Measurements from ENCODE around the gene DNASE1. TPM values are rescaled to one million over a fixed set of nuclear protein-coding genes. Genes with fewer than 3 reads are reported as not detected.

The DNASE1 gene
- total and polyA plus RNA-seq, 2 donors, result 15.8 to 18.8 TPM

- peaks cover 0 to 10% of the 10 kb centered on the region in 2 donors for H3K4me1 ChIP-seq (ENCODE audit: control insufficient read depth in 2 of 2, insufficient read depth in 2 of 2, low read length in 2 of 2)
- no peaks in the 10 kb centered on the region for H3K27me3 ChIP-seq (ENCODE audit: control insufficient read depth in 2 of 2, insufficient read depth in 1 of 2, low read length in 1 of 2)
- peaks cover 0 to 4% of the 10 kb centered on the region in 2 donors for H3K9me3 ChIP-seq (ENCODE audit: control insufficient read depth in 2 of 2, insufficient read depth in 1 of 2, low read length in 1 of 2)
- H3K4me3 ChIP-seq (ENCODE audit: low read length in 2 of 2), result no peak overlapping the region
- no peak for DNase-seq (ENCODE audit: low read depth in 6 of 9, low spot score in 9 of 9)
- H3K27ac ChIP-seq (ENCODE audit: low read depth in 1 of 2, low read length in 1 of 2), result no peak overlapping the region
- WGBS, result 92% methylated on average over 12 of the region's 12 CpGs
- peaks cover 57 to 87% of the 10 kb centered on the region in 2 donors for H3K36me3 ChIP-seq (ENCODE audit: control insufficient read depth in 2 of 2, insufficient read depth in 2 of 2, low read length in 1 of 2)
Observed at GRCh38 chr16:3661311-3661710, 6.8 kb downstream of the DNASE1 start.

DNA sequence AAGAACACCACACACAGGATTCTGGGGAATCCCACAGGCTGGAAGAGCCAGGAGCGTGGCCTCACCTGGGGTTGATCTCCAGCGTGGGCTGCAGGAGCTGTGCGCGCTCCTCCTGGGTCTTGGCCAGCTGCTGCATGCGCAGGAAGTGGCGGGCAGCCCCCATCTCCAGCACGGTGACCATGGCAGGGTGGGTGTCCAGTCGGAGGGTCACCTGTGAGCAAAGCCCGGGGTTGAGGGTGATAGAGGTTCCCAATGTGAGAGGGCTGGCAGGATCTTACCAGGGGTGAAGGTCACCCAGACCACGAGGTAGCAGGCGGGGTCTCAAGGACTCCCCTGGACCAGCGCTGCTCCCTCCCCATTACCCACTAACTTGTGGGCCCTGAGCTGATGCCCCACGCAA, 7.4 kb downstream of the DNASE1 start:
- Histone ChIP-seq H3K27me3 (ENCODE audit: control insufficient read depth in 2 of 2, insufficient read depth in 1 of 2, low read length in 1 of 2) (no peaks in the 10 kb centered on the region), H3K27ac (ENCODE audit: low read depth in 1 of 2, low read length in 1 of 2) (no peak overlapping the region), H3K4me1 (ENCODE audit: control insufficient read depth in 2 of 2, insufficient read depth in 2 of 2, low read length in 2 of 2) (peaks cover 0 to 10% of the 10 kb centered on the region in 2 donors), H3K4me3 (ENCODE audit: low read length in 2 of 2) (no peak overlapping the region), H3K36me3 (ENCODE audit: control insufficient read depth in 2 of 2, insufficient read depth in 2 of 2, low read length in 1 of 2) (peaks cover 53 to 83% of the 10 kb centered on the region in 2 donors), H3K9me3 (ENCODE audit: control insufficient read depth in 2 of 2, insufficient read depth in 1 of 2, low read length in 1 of 2) (peaks cover 0 to 4% of the 10 kb centered on the region in 2 donors)
- DNase-seq (ENCODE audit: low read depth in 6 of 9, low spot score in 9 of 9), result no peak
- 96% methylated on average over 13 of the region's 13 CpGs for WGBS

- Histone ChIP-seq H3K9me3 (ENCODE audit: control insufficient read depth in 2 of 2, insufficient read depth in 1 of 2, low read length in 1 of 2) (peaks cover 0 to 4% of the 10 kb centered on the region in 2 donors), H3K4me1 (ENCODE audit: control insufficient read depth in 2 of 2, insufficient read depth in 2 of 2, low read length in 2 of 2) (peaks cover 0 to 10% of the 10 kb centered on the region in 2 donors), H3K27me3 (ENCODE audit: control insufficient read depth in 2 of 2, insufficient read depth in 1 of 2, low read length in 1 of 2) (no peaks in the 10 kb centered on the region), H3K4me3 (ENCODE audit: low read length in 2 of 2) (no peak overlapping the region), H3K27ac (ENCODE audit: low read depth in 1 of 2, low read length in 1 of 2) (no peak overlapping the region), H3K36me3 (ENCODE audit: control insufficient read depth in 2 of 2, insufficient read depth in 2 of 2, low read length in 1 of 2) (peaks cover 49 to 79% of the 10 kb centered on the region in 2 donors)
- no peak for DNase-seq (ENCODE audit: low read depth in 6 of 9, low spot score in 9 of 9)
- 99% methylated on average over 17 of the region's 17 CpGs for WGBS
Observed at GRCh38 chr16:3662601-3663000, 8.1 kb downstream of the DNASE1 start.

DNA sequence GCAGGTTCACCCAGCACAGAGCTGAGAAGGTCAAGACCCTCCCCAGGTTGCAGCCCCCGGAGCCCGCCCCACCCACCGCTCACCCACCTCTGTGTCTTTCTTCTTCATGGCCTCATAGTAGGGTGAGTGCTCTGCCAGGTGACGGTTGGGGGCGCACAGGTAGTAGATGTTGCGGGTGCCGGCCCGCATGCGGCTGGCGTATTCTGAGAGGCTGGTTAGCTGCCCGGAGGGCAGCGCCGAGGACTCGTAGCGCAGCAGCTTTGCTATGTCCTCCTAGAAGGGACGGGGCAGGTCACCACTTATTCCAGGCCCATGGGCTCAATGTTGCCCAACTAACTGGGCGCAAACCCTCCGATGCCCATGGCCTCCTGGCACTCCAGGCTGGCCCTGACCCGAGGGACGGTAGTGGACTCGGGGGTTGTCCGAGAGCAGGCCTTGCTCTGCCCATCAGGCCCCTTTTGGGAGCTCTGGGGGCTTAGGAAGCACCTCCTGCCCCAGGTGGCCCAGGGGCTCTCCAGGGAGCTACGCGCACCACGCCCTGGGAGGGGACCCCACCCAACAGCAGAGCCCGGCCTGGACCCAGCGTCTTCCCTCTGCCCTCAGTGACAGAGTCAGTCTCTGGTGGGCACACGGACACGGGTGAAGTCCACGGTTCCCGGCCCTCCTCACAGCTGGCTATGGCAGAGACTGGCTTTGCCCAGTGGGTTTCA, 9.9 kb downstream of the DNASE1 start:
- Histone ChIP-seq H3K4me3 (ENCODE audit: low read length in 2 of 2) (no peak overlapping the region), H3K27ac (ENCODE audit: low read depth in 1 of 2, low read length in 1 of 2) (no peak overlapping the region), H3K9me3 (ENCODE audit: control insufficient read depth in 2 of 2, insufficient read depth in 1 of 2, low read length in 1 of 2) (peaks cover 0 to 4% of the 10 kb centered on the region in 2 donors), H3K36me3 (ENCODE audit: control insufficient read depth in 2 of 2, insufficient read depth in 2 of 2, low read length in 1 of 2) (peaks cover 43 to 72% of the 10 kb centered on the region in 2 donors), H3K4me1 (ENCODE audit: control insufficient read depth in 2 of 2, insufficient read depth in 2 of 2, low read length in 2 of 2) (peaks cover 0 to 10% of the 10 kb centered on the region in 2 donors), H3K27me3 (ENCODE audit: control insufficient read depth in 2 of 2, insufficient read depth in 1 of 2, low read length in 1 of 2) (no peaks in the 10 kb centered on the region)
- WGBS, result 98% methylated on average over 31 of the region's 31 CpGs
- DNase-seq (ENCODE audit: low read depth in 6 of 9, low spot score in 9 of 9), result no peak

DNA sequence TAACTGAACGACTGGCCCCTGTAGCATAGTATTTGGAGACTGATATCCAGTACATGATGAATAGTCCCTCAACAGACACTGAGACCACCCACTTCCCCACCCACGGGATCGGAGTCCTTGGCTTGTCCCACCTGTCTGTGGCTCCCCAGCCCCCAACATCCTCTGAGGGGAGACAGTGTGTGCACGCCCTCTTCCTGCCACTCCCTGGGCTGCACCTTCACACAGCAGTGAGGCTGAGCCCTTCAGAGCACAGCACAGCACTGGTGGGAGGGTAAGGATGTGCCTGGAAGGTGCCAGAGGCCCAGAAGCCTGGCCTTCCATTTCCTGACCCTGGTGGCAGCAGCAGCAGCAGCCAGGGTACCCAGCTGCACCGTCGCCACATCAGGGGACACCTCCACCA, 11.0 kb downstream of the DNASE1 start:
- DNase-seq (ENCODE audit: low read depth in 6 of 9, low spot score in 9 of 9), result peak in 5 of 9 donors; percentile 41 to 74 (median 55)
- Histone ChIP-seq H3K27ac (ENCODE audit: low read depth in 1 of 2, low read length in 1 of 2) (no peak overlapping the region), H3K27me3 (ENCODE audit: control insufficient read depth in 2 of 2, insufficient read depth in 1 of 2, low read length in 1 of 2) (no peaks in the 10 kb centered on the region), H3K36me3 (ENCODE audit: control insufficient read depth in 2 of 2, insufficient read depth in 2 of 2, low read length in 1 of 2) (peaks cover 45 to 60% of the 10 kb centered on the region in 2 donors), H3K9me3 (ENCODE audit: control insufficient read depth in 2 of 2, insufficient read depth in 1 of 2, low read length in 1 of 2) (peaks cover 0 to 4% of the 10 kb centered on the region in 2 donors), H3K4me3 (ENCODE audit: low read length in 2 of 2) (no peak overlapping the region), H3K4me1 (ENCODE audit: control insufficient read depth in 2 of 2, insufficient read depth in 2 of 2, low read length in 2 of 2) (peaks cover 0 to 10% of the 10 kb centered on the region in 2 donors)
- WGBS, result 55% methylated on average over 6 of the region's 6 CpGs

DNA sequence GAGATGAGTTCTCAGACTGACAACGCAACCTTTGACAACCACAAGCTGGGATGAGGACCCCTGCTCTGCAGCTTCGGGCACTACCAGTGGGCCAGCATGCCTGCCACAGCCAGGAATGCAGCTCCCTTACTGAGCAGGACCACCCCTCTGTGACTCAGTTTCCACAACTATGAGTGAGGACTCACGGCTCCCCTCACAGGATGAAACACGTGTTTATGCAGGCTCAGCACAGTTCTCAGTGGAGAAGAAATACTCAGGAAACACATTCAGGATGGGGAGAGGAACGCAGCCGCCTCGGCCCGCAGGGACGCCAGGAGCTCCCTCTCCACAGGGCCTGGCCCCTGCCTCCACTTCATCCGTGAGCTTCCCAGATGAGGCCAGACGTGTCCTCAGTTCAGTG, 14.1 kb downstream of the DNASE1 start:
- Histone ChIP-seq H3K4me1 (ENCODE audit: control insufficient read depth in 2 of 2, insufficient read depth in 2 of 2, low read length in 2 of 2) (peaks cover 0 to 10% of the 10 kb centered on the region in 2 donors), H3K4me3 (ENCODE audit: low read length in 2 of 2) (no peak overlapping the region), H3K27ac (ENCODE audit: low read depth in 1 of 2, low read length in 1 of 2) (no peak overlapping the region), H3K36me3 (ENCODE audit: control insufficient read depth in 2 of 2, insufficient read depth in 2 of 2, low read length in 1 of 2) (peaks cover 42 to 55% of the 10 kb centered on the region in 2 donors), H3K27me3 (ENCODE audit: control insufficient read depth in 2 of 2, insufficient read depth in 1 of 2, low read length in 1 of 2) (no peaks in the 10 kb centered on the region), H3K9me3 (ENCODE audit: control insufficient read depth in 2 of 2, insufficient read depth in 1 of 2, low read length in 1 of 2) (peaks cover 0 to 4% of the 10 kb centered on the region in 2 donors)
- no peak for DNase-seq (ENCODE audit: low read depth in 6 of 9, low spot score in 9 of 9)
- WGBS, result 98% methylated on average over 11 of the region's 11 CpGs

GRCh38 chr16:3669082-3669481, 14.6 kb downstream of the DNASE1 start:
- peaks cover 0 to 10% of the 10 kb centered on the region in 2 donors for H3K4me1 ChIP-seq (ENCODE audit: control insufficient read depth in 2 of 2, insufficient read depth in 2 of 2, low read length in 2 of 2)
- no peak overlapping the region for H3K4me3 ChIP-seq (ENCODE audit: low read length in 2 of 2)
- no peak for DNase-seq (ENCODE audit: low read depth in 6 of 9, low spot score in 9 of 9)
- no peaks in the 10 kb centered on the region for H3K27me3 ChIP-seq (ENCODE audit: control insufficient read depth in 2 of 2, insufficient read depth in 1 of 2, low read length in 1 of 2)
- 57% methylated on average over 10 of the region's 10 CpGs for WGBS
- H3K27ac ChIP-seq (ENCODE audit: low read depth in 1 of 2, low read length in 1 of 2), result no peak overlapping the region
- H3K9me3 ChIP-seq (ENCODE audit: control insufficient read depth in 2 of 2, insufficient read depth in 1 of 2, low read length in 1 of 2), result peaks cover 0 to 3% of the 10 kb centered on the region in 2 donors
- H3K36me3 ChIP-seq (ENCODE audit: control insufficient read depth in 2 of 2, insufficient read depth in 2 of 2, low read length in 1 of 2), result peaks cover 45 to 58% of the 10 kb centered on the region in 2 donors

GRCh38 chr16:3670711-3671110, 16.2 kb downstream of the DNASE1 start:
- no peaks in the 10 kb centered on the region for H3K9me3 ChIP-seq (ENCODE audit: control insufficient read depth in 2 of 2, insufficient read depth in 1 of 2, low read length in 1 of 2)
- H3K27me3 ChIP-seq (ENCODE audit: control insufficient read depth in 2 of 2, insufficient read depth in 1 of 2, low read length in 1 of 2), result no peaks in the 10 kb centered on the region
- H3K27ac ChIP-seq (ENCODE audit: low read depth in 1 of 2, low read length in 1 of 2), result no peak overlapping the region
- H3K4me3 ChIP-seq (ENCODE audit: low read length in 2 of 2), result no peak overlapping the region
- 74% methylated on average over 13 of the region's 13 CpGs for WGBS
- DNase-seq (ENCODE audit: low read depth in 6 of 9, low spot score in 9 of 9), result no peak
- H3K36me3 ChIP-seq (ENCODE audit: control insufficient read depth in 2 of 2, insufficient read depth in 2 of 2, low read length in 1 of 2), result peaks cover 50 to 58% of the 10 kb centered on the region in 2 donors
- peaks cover 0 to 2% of the 10 kb centered on the region in 2 donors for H3K4me1 ChIP-seq (ENCODE audit: control insufficient read depth in 2 of 2, insufficient read depth in 2 of 2, low read length in 2 of 2)

DNA sequence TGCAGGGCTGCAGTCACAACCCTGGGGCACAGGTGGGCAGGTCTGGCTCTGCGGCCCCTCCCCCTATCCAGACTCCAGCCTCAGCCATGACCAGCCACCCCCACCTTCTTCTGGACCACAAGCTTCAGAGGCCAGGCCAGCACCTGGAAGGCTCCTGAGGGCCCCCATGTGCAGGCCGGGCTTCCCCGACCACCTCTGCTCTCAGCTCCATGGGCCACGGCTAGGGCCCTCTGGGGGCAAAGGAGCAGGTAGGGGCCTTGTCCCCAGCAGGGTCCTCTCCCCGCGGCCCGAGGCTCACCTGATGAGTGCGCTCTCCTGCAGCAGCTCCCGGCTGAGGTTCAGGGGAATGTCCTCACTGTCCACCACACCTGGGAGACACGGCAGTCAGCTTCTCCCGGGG, 16.9 kb downstream of the DNASE1 start:
- peaks cover 53 to 61% of the 10 kb centered on the region in 2 donors for H3K36me3 ChIP-seq (ENCODE audit: control insufficient read depth in 2 of 2, insufficient read depth in 2 of 2, low read length in 1 of 2)

More for the DNA sequence above, 16.9 kb downstream of the DNASE1 start:
- Histone ChIP-seq H3K9me3 (ENCODE audit: control insufficient read depth in 2 of 2, insufficient read depth in 1 of 2, low read length in 1 of 2) (no peaks in the 10 kb centered on the region), H3K27me3 (ENCODE audit: control insufficient read depth in 2 of 2, insufficient read depth in 1 of 2, low read length in 1 of 2) (no peaks in the 10 kb centered on the region), H3K4me1 (ENCODE audit: control insufficient read depth in 2 of 2, insufficient read depth in 2 of 2, low read length in 2 of 2) (no peaks in the 10 kb centered on the region), H3K4me3 (ENCODE audit: low read length in 2 of 2) (no peak overlapping the region), H3K27ac (ENCODE audit: low read depth in 1 of 2, low read length in 1 of 2) (no peak overlapping the region)
- DNase-seq (ENCODE audit: low read depth in 6 of 9, low spot score in 9 of 9), result no peak
- 97% methylated on average over 11 of the region's 11 CpGs for WGBS

Measured in thymus (tissue), 11 donors.